ENCODE results near the gene DTNBP1.
A peak's percentile ranks its signal among the peaks of the same experiment; 100 is the strongest.
"Not testable (repeated sequence)": the region's sequence is repeated elsewhere in the genome, so short reads cannot be mapped to it uniquely, and the experiment has no call there.

The DTNBP1 gene

GRCh38 chr6:15550546-15551123, 112.2 kb downstream of the DTNBP1 start:
- DNase-seq: no peak
- in situ Hi-C loops (cut with HindIII; ENCODE audit: low pct_ligation_motif_present, low pct_unique_long_range_greater_than_20kb, low sequenced_read_pairs): no loop called here

- no peak for DNase-seq
- in situ Hi-C loops (cut with HindIII; ENCODE audit: low pct_ligation_motif_present, low pct_unique_long_range_greater_than_20kb, low sequenced_read_pairs): no loop called here
Measured at GRCh38 chr6:15549371-15549770, 113.5 kb downstream of the DTNBP1 start.

DNA sequence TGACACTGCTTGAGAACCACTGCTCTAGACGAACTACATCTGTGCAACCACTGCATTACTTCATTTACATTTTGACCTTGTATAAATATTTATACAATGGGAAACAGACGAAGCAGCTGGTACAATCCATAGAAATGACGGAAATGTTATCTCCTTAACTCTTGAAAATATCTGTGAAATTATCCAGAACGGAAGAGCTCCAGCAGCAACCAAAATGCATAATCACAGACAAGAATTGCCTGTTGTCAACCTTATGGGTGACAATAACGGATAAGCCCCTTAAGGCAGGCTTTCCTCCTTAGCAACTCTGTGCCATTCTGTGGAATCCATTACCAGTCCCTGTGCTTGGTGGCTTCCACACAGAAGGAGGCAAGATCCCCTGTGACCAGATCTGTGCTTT, 115.4 kb downstream of the DTNBP1 start:
- in situ Hi-C loops (cut with HindIII; ENCODE audit: low pct_ligation_motif_present, low pct_unique_long_range_greater_than_20kb, low sequenced_read_pairs): no loop called here
- DNase-seq: no peak

DNA sequence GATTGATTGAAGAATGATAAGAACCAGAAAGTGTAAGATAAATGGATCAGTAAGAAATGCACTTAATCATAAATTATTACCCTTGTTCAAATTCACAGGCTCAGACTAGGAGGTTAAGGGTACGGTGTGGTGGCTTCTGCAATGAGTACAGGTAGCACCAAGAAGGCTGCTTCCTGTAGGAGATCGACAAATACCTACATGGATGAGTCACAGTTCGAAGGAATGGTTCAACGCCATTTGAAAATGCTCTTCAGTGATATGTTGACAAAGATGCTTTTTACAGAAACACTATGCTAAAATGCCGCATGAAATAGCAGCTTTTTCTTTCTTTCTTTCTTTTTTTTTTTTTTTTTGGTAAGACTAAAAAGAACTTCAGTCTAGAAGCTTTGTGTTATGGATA, 116.2 kb downstream of the DTNBP1 start:
- in situ Hi-C loops (cut with HindIII; ENCODE audit: low pct_ligation_motif_present, low pct_unique_long_range_greater_than_20kb, low sequenced_read_pairs): no loop called here

GRCh38 chr6:15544321-15544900, 118.4 kb downstream of the DTNBP1 start:
- in situ Hi-C loops (cut with HindIII; ENCODE audit: low pct_ligation_motif_present, low pct_unique_long_range_greater_than_20kb, low sequenced_read_pairs): no loop called here
- no peak for DNase-seq

More for the DNA sequence above, 116.2 kb downstream of the DTNBP1 start:
- DNase-seq: peak; percentile 2

GRCh38 chr6:15543332-15543917, 119.4 kb downstream of the DTNBP1 start:
- in situ Hi-C loops (cut with HindIII; ENCODE audit: low pct_ligation_motif_present, low pct_unique_long_range_greater_than_20kb, low sequenced_read_pairs); DNase-seq: not testable (repeated sequence)

GRCh38 chr6:15539722-15540270, 123.0 kb downstream of the DTNBP1 start:
- in situ Hi-C loops (cut with HindIII; ENCODE audit: low pct_ligation_motif_present, low pct_unique_long_range_greater_than_20kb, low sequenced_read_pairs): no loop called here

DNA sequence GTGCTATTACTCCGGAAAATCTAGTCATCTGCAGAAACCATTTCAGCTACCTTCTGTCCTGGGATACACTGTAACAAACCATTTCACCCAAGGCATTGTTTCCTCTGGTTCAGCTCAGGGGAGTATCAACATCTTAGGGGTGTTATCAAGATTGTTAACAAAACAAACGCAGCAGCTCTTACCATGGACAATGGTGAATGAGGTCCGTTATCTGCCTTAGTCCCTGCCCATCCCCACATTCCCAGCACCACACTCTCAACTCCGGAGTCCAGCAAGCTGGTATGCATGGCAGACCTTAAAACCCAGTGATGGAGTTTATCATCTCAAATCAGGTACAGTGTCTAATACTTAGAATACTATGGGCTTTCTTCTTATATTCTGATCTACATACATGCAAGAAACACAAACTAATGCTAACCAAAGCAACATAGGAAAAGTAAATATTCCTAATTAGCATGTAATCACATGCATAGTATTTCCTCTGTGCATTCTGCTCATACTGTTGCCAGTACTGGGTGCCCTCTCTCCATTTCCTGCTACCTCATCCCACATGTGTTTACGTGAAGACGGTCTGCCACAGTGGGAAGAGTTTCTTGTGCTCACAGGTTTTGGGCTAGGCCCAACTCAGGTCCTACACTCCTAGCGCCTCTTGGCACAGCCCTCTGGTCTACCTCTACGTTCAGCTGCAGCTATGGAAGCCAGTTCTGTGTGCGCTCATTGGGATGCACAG, 123.9 kb downstream of the DTNBP1 start:
- in situ Hi-C loops (cut with HindIII; ENCODE audit: low pct_ligation_motif_present, low pct_unique_long_range_greater_than_20kb, low sequenced_read_pairs): no loop called here
- DNase-seq: no peak

More at GRCh38 chr6:15539722-15540270, 123.0 kb downstream of the DTNBP1 start:
- no peak for DNase-seq

- in situ Hi-C loops (cut with HindIII; ENCODE audit: low pct_ligation_motif_present, low pct_unique_long_range_greater_than_20kb, low sequenced_read_pairs): no loop called here
- DNase-seq: no peak
Measured at GRCh38 chr6:15538106-15538505, 124.7 kb downstream of the DTNBP1 start.

GRCh38 chr6:15536198-15536955, 126.5 kb downstream of the DTNBP1 start:
- no peak for DNase-seq
- in situ Hi-C loops (cut with HindIII; ENCODE audit: low pct_ligation_motif_present, low pct_unique_long_range_greater_than_20kb, low sequenced_read_pairs): no loop called here

GRCh38 chr6:15535495-15536197, 127.2 kb downstream of the DTNBP1 start:
- in situ Hi-C loops (cut with HindIII; ENCODE audit: low pct_ligation_motif_present, low pct_unique_long_range_greater_than_20kb, low sequenced_read_pairs): no loop called here
- DNase-seq: no peak

DNA sequence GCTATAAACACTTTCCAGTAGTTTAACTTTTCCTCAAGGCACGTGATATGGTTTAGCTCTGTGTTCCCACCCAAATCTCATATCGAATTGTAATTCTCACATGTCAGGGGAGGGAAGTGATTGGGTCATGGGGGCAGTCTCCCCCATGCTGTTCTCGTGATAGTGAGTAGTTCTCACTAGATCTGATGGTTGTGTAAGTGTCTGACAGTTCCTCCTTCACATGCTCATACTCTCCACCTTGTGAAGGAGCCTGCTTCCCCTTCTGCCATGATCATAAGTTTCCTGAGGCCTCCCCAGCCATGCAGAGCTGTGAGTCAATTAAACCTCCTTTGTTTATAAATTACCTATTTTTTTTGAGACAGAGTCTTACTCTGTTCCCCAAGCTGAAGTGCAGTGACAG, 127.9 kb downstream of the DTNBP1 start:
- no peak for DNase-seq
- in situ Hi-C loops (cut with HindIII; ENCODE audit: low pct_ligation_motif_present, low pct_unique_long_range_greater_than_20kb, low sequenced_read_pairs): no loop called here

DNA sequence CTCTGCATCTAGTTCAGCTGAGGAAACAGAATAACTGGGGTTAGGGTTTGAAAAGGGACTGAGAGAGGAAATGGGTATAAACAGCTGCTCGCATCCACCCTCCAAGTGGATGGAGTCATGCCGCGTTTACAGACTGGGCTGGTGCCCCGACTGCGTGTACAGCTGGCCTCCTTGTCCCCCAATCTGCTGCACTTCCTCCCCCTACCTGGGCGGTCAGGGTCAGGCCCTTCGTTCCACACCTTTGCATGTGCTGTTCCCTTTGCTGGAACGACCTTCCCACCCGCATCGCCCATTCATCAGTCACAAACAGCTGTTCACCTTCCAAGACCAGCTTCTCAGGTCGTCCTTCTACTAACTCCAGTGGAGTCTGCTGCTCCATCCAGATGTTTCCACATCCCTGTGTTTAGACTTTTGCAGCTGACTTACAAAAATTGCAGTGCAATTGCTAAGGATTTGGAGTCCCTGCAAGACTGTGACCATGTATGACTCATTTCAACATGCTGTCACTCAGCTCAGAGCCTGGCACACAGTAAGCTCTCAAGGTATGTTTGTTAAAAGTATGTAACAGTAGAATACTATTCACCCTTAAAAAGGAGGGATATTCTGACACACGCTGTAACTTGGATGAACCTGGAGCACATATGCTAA, 129.3 kb downstream of the DTNBP1 start:
- in situ Hi-C loops (cut with HindIII; ENCODE audit: low pct_ligation_motif_present, low pct_unique_long_range_greater_than_20kb, low sequenced_read_pairs): no loop called here
- DNase-seq: no peak

DNA sequence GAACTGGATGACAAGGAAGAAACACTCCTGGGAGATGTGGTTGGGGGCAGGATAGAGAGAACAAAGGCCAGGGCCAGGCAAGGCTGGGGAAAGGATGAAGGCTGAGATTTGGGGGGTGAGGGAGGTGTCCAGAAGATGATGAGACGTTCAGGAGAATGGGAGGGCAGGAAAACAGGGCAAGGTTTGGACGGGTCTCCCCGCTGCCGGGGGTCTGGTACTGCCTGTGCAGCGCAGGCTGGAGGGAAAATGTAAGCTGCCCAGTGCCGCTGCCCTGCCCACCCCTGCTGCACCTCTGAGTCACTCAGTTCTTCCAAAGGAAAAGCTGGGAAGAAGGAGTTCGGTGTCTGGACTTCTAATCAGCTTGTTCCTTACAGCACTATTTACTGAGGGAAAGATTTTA, 130.9 kb downstream of the DTNBP1 start:
- no peak for DNase-seq
- in situ Hi-C loops (cut with HindIII; ENCODE audit: low pct_ligation_motif_present, low pct_unique_long_range_greater_than_20kb, low sequenced_read_pairs): no loop called here

DNA sequence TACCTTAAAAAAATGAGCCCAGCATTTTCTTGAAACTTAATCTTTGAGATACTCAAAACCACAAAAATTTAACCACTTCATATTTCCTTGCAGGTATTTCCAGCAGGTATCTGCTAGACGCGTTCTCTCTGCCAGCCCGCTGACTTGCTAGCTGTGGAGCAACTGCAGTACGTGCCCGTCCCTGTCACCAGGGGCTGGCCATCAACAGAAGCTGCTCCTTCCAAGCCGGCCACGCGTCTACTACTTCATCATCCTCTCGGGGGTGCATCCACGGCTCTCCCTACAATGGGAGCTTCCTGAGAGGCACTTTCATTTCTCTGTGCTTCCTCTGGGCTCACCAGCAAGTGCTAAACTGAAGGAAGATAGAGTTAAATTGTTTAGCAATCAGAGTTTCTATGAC, 132.4 kb downstream of the DTNBP1 start:
- in situ Hi-C loops (cut with HindIII; ENCODE audit: low pct_ligation_motif_present, low pct_unique_long_range_greater_than_20kb, low sequenced_read_pairs): no loop called here
- no peak for DNase-seq

DNA sequence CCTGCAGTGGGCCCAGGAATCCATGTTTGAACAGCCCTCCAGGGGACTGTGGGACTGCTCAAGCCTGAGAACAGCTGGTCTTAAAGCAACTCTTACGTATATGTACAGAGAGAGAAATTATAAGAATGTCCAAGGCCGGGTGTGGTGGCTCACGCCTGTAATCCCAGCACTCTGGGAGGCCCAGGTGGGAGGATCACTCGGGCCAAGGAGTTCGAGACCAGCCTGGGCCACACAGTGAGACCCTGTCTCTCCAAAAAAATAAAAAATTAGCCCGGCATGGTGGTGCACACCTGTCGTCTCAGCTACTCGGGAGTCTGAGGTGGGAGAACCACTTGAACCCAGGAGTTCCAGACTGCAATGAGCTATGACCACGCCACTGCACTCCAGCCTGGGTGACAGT, 134.0 kb downstream of the DTNBP1 start:
- in situ Hi-C loops (cut with HindIII; ENCODE audit: low pct_ligation_motif_present, low pct_unique_long_range_greater_than_20kb, low sequenced_read_pairs): no loop called here
- no peak for DNase-seq

GRCh38 chr6:15527838-15528617, 134.8 kb downstream of the DTNBP1 start:
- in situ Hi-C loops (cut with HindIII; ENCODE audit: low pct_ligation_motif_present, low pct_unique_long_range_greater_than_20kb, low sequenced_read_pairs): no loop called here
- peak; percentile 28 for DNase-seq
